Hematopoietic multipotent progenitor cell treated with erythropoietin and hydrocortisone succinate and interleukin-3 and kit ligand, for 8 days (in vitro differentiated cells): Measurements from ENCODE around the gene MCM7.

Experiments
- DNase-seq: peaks from one replicate; pipeline ENCODE4 v3.0.0-alpha.2; 2015

MCM7 gene

DNA sequence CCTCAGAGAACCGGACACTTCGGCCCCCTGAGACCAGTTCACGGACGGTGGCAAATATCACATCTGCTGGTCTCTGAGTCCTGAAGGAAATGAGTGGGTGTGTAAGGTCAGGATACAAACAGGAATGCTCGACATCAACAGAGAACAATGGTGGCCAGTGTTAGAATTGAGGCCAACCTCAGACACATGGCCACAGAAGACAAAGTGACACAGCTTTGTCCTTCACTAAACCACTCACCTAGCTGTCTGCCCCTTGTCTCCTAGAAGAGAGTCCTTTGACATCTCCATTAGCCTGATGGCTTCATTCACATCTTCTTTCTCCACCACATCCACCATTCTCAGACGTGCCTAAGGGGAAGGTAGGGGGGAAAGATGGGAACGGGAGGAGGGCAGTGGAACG lies 8.1 kb downstream of the MCM7 start:
- DNase-seq: no peak

DNA sequence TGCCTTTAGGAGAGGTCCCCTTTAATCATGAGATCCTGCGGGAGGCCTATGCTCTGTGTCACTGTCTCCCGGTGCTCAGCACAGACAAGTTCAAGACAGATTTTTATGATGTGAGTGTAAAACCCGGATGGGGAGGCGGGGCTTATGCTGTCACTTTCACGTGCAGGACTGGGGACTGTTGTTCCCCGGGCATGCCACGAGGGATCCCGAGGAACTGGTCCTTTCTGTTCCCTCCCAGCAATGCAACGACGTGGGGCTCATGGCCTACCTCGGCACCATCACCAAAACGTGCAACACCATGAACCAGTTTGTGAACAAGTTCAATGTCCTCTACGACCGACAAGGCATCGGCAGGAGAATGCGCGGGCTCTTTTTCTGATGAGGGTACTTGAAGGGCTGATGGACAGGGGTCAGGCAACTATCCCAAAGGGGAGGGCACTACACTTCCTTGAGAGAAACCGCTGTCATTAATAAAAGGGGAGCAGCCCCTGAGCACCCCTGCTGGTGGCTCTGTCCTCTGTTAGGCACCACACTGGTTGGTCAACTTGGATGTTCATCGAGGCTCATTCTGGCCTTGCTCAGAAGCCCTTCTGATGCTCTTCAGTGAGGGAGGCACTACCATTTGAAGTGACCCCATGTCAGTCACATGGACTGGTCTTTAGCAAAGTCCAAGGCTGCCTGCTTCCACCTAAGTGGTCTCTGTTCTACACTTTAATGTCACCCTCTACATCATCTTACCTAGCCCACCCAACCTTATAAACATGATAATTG lies 9.6 kb downstream of the MCM7 start:
- DNase-seq: peak; percentile 46

DNA sequence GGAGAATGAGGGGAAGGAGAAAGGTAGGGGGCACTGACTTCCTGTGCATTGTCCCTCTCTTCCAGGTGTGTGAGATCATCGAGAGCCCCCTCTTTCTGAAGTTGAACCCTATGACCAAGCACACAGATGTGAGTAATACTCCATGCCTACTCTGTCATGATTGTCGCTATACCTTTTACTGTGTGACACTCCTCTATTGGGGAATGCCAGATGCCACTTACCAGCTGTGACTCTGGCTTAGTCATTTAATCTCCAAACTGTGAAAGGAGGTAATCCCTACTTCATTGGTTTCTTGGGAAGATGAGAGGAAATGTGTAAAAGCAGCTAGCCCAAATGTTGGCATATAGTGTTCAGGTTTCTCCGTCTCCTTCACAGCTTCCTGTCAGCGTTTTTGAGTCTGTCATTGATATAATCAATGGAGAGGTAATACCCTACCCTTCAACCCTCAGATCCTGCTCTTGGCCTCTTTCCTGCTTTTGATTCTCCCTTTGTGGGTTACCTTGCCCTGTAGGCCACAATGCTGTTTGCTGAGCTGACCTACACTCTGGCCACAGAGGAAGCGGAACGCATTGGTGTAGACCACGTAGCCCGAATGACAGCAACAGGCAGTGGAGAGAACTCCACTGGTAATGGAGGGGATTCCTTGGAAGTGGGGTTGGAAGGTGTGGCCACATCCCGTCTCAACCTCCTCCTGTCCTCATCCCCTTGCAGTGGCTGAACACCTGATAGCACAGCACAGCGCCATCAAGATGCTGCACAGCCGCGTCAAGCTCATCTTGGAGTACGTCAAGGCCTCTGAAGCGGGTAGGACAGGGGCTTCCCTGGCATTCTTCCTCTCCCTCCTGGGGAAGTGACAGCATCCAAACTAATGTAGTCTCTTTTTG lies 10.4 kb downstream of the MCM7 start:
- DNase-seq: no peak

DNA sequence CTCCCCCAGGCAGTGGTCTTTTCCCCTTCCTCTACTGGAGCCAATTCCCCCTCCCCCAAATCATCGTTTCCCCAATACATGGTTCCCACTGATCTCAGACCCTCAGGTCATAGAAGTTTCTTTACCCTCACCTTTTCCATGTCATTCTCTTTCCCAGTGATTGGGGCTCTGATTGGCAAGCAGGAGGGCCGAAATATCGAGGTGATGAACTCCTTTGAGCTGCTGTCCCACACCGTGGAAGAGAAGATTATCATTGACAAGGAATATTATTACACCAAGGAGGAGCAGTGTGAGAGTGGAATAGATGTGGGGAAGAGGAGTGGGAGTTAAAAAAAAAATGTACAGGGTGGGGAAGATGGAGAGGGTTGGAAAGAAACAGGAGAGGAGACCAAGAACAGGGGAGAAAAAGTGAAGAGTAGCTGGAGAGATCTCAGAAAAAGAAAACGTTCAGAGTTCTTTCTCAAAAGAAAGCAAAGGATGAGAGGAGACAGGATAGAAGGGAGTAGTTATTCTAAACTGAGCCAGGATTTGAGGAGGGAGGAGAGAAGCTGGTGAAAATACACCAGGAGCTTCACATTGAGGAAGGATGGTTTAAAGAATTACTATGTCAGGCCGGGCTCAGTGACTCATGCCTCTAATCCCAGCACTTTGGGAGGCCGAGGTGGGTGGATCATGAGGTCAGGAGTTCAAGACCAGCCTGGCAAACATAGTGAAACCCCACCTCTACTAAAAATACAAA lies 11.6 kb downstream of the MCM7 start:
- no peak for DNase-seq

DNA sequence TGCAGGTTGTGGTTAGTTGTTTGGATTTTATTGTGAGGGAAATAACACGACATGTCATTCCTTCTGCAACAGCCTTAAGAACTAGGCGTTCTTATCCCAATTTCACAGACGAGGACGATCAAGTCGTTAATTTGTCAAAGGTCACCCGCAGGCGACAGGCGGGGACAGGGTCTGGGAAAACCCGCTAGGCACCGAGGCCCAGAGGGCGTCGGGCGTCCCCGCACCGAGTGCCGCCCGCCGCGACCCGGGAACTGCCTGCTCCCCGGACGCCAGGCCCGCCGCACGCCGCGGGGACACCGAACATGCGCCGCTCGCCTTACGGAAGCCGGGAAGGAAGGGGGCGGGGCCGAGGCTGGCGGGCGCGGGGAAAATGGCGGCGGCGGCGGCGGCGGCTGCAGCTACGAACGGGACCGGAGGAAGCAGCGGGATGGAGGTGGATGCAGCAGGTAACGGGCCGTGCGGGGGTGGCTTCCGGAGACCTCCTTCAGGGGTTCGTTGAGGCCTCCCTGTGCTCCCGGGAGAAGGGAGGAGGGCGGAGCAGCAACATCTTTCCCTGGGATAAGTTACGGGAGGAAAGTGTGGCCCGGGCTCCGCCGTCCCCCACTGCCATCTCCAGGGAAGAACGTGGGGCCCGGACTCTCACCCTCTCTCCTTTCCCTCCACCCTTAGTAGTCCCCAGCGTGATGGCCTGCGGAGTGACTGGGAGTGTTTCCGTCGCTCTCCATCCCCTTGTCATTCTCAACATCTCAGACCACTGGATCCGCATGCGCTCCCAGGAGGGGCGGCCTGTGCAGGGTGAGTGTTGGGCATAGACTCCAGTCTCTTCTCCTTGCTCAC lies 12.4 kb downstream of the MCM7 start, which contains the start of gene COPS6:
Gene COPS6 (plus strand): TSS at position 349 of the 837 bp plus-strand sequence. CDS start 22 bp downstream, at position 371.
- DNase-seq: peak; percentile 72

DNA sequence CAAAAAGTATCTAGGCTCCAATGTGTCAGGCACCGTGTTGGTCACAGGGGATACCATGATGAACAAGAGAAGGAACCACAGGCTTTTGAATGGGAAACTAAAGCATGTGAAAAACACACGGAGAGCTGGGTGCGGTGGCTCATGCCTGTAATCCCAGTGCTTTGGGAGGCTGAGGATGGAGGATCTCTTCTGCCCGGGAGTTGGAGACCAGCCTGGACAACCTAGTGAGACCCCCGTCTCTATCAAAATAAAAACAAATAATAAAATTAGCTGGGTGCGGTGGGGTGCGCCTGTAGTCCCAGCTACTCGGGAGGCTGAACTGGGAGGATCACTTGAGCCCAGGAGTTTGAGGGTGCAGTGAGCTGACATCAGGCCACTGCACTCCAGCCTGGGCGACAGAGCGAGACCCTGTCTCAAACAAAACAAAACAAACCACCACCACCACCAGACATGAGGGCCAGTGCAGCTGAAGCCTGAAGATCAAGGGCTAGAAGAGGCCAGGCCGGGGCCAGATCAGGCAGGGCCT lies 13.0 kb downstream of the MCM7 start:
- DNase-seq: no peak

DNA sequence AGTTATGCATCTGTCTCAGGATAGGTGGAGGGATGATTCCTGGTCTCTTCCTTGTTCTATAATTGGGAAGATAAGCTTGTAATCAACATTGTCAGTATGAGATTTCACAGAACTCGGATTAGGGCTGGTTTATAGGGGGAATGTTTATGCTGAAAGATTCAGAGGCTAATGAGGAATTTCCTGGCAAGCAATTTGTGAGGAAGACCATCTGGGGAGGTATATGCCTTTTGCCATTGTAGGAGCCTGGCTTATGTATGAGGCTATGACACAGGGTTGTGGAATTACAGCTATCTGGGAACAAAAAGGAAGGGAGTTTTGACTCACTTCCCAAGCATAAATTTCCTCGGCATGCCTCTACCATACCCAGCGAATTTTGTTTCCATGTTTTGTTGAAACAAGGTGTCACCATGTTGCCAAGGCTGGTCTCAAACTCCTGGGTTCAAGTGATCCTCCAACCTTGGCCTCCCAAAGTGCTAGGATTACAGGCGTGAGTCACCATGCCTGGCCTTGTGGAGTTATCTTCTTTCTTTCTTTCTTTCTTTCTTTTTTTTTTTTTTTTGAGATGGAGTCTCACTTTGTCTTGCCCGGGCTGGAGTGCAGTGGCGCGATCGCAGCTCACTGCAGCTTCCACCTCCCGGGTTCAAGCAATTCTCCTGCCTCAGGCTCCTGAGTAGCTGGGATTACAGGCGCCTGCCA lies 14.0 kb downstream of the MCM7 start:
- no peak for DNase-seq

DNA sequence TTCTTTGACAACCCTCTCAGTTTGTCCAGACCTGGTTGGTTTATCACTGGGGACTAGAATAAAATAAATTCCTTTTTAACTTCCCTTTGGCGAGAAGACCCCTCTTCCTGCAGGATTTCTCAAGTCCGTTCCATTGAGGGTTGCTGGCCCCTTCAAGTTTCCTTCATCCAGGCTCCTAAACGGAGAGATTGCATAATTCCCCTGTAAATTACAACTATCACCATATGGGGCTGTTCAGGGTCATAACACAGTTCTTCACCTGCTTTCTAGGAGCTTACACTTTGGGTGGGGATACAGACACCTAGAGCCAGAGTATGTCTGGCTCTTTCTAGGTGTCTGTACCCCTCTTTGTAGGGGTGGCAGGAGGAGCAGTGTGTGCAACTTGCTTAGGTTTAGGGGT lies 15.7 kb downstream of the MCM7 start:
- DNase-seq: no peak

DNA sequence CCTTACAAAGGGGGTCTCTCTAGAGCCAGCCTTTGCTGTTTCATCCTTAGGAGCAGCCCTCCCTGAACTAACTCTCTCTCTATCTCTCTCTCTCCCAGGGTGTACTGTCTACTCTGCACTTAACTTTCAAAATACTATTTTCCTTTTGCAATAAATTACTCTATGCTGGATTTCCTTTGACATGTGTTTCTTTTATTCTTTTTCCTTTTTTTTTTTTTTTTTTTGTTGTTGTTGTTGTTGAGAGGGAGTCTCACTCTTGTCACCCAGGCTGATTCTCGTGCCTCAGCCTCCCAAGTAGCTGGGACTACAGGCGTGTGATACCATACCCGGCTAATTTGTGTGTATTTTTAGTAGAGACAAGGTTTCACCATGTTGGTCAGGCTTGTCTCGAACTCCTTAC lies 18.2 kb downstream of the MCM7 start:
- DNase-seq: no peak

DNA sequence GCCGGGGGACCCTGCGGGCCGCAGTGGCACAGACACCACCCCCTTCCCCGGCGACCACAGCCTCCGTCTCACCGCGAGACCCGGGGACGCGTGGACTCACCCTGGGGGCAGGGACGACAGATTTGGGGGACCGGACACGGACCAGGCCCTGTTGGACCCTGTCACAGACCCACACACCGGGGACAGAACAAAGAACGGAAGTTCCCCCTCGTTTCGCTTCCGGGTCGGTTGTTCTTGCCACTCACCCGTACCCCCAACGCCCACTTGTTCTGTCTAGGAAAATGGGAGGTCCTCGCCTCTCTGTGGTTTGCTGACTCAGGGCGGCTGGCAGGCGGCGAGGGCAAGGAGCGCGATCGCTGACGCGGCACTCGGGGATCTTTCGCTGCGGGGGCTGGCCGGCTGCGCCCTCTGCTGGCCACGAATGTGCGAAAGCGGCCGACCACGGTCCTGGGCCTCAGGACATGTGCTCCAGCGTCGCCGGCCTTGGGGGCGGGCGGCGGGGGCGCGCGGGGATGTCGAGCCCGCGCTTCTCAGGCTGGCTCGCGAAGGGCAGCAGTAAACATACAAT lies 19.6 kb downstream of the MCM7 start, which contains the start of gene ZNF3:
Gene ZNF3 (minus strand): TSS at position 189 of the 568 bp plus-strand sequence. CDS start 4,366 bp downstream, outside the sequence.
- peak; percentile 99 for DNase-seq

DNA sequence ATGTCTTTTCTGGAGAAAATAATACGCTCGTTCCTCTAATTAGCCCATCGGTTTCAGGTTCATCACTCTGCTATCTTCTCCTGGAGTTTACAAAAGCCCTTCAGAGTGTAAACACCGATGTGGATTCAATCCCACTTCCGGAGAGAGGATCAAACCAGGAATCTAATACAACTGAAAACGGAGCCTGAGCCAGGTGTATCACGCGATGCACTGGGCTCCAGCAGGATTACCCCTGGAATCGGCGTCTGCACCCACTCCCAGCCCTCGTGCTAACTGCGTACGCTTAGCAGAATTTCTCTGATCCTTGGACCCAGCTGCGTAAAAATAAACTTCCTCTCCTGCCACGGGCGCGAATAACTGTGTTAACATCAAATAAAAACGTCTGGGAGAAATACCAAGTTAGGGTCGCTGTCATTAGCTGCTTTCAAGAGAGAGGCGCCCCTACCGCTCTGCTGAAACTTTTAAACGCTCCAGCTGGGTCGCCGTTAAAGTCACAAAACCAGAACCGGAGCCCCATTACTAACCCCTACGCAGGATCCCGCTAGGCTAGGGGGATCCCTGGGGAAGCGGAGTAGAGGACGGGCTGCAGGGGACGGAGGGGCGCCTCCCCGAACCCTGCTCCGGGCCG lies 20.2 kb downstream of the MCM7 start:
- DNase-seq: no peak

DNA sequence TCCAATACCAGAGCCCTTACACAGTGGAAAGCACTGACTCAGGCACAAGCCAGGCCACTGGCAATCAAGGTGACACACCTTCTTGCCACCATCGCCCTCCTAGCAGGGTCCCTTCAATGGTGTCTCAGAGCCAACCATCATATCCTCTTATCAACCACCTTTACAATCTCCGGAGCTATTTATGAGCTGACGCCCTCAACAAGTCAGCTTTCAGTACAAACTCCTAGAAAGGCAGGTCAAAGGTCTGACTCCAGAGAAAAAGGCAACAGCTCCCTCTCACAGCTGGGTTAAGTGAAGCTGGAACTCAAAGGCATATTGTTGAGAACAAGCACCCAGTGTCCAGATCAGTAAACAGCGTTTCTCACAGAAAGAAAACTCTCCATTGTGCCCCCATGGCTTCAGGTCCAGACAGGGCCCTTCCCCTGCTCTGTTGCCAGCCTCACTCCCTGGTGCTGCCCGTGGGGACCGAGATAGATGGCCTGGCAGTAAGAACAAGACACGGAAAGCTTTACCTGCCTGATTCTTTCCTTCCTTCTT lies 22.1 kb downstream of the MCM7 start:
- no peak for DNase-seq

DNA sequence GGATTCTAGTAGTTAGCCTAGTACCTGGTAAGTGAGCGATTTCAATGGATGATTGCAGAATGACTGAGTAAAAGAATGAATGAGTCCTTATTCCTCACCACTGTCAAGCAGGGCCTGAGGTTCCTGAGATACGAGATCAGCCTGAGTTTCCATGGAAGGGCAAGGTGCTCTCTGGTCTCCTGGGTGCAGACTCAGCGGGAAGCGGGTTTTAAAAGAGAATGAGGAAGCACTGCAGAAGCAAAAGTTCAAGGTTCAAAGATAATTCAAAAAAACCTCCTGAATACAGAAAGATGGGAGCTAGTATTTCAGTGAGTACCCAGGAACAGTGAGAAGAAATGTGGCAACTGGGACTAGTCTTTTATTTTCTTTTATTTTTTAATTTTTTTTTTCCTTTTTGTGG lies 24.0 kb downstream of the MCM7 start:
- DNase-seq: no peak

DNA sequence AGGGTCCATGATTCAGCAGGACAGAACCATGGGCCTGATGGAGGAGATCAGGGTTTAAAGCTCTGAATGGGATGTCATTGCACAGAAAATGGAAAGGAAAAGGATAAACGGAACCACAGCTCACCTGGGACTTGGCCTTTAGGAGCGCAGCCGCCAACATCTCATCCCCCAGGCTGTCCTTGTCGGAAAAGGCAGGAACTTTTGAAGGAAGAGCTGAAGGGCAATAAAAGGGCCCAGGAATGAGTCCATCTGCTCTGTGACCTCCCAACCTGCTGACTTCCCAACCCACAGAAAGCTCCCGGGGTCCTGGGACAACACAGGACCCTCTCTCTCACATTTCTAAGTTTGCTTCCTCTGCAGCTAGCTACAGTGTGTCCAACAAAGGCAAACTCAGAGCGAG lies 25.8 kb downstream of the MCM7 start:
- DNase-seq: no peak

DNA sequence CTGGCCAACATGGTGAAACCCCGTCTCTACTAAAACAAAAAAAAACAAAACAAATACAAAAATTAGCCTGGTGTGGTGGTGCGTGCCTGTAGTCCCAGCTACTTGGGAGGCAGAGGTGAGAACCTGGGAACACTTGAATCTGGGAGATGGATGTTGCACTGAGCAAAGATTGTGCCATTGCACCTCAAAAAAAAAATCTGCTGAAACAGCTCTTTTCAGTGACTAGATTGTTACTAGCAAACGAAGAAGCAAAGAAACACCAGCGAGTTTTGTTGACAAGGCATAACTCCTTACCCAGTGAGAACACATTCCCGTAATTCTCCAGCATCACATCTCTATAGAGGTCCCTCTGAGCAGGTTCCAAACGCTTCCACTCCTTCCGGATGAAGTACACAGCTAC lies 26.4 kb downstream of the MCM7 start:
- DNase-seq: no peak

DNA sequence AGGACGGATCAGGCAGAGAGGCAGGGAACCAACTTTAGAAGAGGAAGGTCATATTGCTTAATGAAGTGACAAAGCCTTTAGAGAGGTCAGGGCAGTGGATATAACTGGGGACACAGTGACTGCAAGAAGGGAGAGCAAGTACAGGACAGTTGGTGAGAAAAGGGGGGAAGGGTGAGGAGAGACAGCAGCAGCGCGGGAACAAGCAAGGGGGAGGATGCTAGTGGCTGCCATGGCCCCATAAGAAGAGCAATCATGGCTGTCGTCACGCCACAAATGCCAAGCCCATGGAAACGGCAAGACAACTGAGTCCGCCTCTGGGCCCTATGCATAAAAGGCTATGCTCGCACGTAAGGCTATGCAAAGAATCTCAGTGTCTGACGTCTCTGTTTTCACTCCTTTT lies 28.7 kb downstream of the MCM7 start:
- DNase-seq: no peak

DNA sequence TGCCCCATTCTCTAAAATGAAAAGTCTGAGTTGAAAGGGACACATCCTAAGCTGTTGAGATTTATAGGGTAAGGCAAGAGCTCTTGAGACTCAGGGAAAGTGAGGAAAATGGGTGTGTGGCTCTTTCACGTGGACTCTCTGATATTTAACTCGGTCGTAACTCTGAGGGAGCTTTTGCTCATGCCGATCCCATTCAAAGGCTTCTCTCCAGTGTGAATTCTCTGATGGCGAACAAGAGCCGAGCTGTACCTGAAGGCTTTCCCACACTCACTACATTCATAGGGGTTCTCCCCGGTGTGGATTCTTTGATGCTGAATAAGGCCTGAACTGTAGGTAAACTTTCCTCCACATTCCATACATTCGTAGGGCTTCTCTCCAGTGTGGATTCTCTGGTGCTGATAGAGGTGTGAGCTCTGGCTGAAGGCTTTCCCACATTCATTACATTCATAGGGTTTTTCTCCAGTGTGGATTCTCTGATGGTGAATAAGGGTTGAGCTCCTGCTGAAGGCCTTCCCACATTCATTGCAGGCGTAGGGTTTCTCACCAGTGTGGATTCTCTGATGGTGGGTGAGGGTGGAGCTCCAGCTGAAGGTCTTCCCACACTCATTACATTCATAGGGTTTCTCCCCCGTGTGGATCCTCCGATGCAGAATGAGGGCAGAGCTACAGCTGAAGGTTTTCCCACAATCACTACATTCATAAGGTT lies 30.0 kb downstream of the MCM7 start:
- no peak for DNase-seq

DNA sequence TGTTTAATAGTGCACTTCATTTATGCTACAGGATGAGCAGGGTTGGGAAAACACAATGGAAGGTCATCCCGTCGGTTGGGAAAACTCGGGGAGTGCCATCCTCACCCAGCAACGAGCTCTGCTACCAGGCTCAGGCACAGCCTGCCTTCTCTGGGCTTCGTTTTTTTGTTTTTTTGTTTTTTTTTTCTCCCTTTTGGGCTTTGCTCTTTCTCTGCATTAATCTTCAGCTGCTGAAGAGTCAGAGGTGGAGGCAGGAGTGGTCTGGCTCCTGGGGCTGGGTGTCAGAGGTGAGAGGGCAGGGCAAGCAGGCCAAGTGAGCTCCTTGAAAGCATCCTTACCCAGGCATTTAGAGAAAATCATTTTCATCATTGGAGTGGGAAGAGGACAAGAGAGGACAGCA lies 31.2 kb downstream of the MCM7 start:
- no peak for DNase-seq

DNA sequence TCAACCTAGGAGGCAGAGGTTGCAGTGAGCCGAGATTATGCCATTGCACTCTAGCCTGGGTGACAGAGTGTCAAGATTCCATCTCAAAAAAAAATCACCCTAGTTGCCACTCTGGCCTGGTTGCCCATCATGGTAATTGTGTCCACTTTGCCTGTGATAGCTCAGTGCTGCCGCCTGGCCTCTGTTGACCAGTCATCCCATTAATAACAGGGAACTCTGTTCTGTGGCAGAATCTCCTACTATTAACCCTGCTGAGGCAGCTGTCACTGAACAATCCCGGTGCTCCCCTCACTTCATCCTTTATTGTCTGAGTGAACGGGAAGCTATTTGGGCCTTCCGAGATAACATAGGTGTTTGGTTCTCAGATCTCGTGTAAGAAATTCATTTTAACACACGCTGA lies 34.2 kb downstream of the MCM7 start:
- DNase-seq: no peak
